Sciatic nerve (tissue), 2 donors: Measurements from ENCODE around the gene NECTIN2. TPM values are rescaled to one million over a fixed set of nuclear protein-coding genes. Genes with fewer than 3 reads are reported as not detected.
"Not testable (repeated sequence)": the region's sequence is repeated elsewhere in the genome, so short reads cannot be mapped to it uniquely, and the experiment has no call there.

Experiments used
- ATAC-seq: fragments of 200-7000 bp; cut with Tn5 transposase; one replicate; pipeline ENCODE4 v1.9.1; 2020; ENCODE audit warnings: mild to moderate bottlenecking, moderate library complexity
- DNase-seq: peaks from one replicate; pipeline ENCODE4 v3.0.0-alpha.2; 2020; ENCODE audit warnings: low spot score
- intact Hi-C: fragments of 100-400 bp; cut with DNase I; formaldehyde crosslinking; loops from one replicate; pipeline ENCODE4 v1.14.2; 2022
- total RNA-seq: library from RNA; stranded (reverse); fragmentation: NEBNext Ultra II Directional; extraction: Animal tissue kit (Norgen Biotek cat#: 25700); gene quantifications from one replicate; pipeline ENCODE4 v1.2.1, GENCODE V29; 2021
- donor health status: DM: no; HTN: no; CAD: no.
- donor health status: DM: no; HTN: no; CAD: no.

NECTIN2 gene
- total RNA-seq, 1 donor from 2014 or later, result 115 TPM

DNA sequence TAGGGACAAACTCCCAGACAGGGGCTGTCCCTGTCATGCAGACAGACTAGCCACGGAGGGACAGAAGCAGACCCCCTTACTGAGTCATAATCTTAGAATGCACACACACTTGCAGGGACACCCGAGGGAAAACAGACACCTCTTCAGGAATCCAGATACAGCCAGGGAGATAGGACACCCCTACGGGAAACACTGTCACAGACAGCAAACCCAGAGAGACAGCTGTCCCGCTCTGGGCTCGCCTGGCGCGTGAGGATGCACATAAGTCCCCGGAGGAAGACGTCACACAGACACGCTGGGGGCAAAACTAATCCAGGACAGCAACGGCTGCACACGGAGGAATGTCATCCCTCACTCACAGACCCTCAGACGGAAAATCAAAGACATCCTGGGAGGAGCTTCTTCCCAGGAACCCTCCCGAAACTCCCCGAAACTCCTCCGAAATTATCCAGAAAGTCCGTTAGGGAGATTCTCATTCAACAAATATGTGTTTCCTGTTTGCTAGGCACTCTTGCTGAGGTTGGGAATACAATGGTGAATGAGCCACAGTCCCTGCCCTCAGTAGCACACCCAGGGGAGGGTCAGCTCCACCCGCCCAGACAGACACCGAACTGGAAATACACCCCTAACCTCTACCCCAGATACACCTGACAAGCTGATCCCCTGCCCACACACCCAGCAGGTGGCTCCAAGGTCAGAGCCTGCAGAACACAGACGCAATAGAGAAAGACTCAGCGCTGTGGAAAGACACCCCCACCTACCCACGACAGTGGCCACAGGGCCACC, 29.8 kb downstream of the NECTIN2 start:
- intact Hi-C loops, result no loop called here
- peak; percentile 4 for ATAC-seq
- DNase-seq, result no peak

DNA sequence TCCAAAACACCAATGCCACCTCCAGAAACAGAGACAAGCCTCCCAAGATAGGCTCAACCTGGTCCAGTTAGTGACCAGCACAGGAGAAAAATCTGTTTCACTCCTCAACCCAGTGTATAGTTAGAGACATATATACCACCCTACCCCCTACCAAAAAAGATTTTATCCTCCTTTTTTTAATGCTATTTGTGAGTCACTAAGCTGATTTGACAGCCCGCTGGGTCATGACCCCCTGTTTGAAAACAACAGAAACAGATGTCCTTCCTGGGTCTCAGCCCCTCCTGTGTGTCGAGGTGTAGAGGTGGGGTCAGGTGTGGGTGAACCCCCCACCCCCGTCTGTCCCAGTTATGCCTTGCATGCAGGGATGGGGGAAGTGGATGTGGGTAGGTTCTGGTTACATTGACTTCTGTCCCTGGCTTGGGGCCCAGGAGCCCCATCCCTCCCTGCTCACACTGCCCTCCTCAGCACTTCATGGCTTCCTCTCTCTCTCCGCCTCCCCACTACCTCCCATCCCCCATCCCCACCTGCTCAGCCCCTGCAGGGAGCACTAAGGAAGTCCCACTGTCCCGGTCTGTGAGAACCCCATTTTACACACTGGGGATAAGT, 30.9 kb downstream of the NECTIN2 start:
- peak; percentile 18 for ATAC-seq
- intact Hi-C loops, result no loop called here
- no peak for DNase-seq

DNA sequence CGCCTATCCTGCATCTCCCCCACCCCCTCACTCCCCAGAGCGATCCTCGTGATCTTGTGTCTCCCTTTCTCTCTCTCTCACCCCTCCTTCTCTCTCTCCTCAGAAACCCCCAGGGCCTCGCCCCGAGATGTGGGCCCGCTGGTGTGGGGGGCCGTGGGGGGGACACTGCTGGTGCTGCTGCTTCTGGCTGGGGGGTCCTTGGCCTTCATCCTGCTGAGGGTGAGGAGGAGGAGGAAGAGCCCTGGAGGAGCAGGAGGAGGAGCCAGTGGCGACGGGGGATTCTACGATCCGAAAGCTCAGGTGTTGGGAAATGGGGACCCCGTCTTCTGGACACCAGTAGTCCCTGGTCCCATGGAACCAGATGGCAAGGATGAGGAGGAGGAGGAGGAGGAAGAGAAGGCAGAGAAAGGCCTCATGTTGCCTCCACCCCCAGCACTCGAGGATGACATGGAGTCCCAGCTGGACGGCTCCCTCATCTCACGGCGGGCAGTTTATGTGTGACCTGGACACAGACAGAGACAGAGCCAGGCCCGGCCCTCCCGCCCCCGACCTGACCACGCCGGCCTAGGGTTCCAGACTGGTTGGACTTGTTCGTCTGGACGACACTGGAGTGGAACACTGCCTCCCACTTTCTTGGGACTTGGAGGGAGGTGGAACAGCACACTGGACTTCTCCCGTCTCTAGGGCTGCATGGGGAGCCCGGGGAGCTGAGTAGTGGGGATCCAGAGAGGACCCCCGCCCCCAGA, 32.2 kb downstream of the NECTIN2 start:
- ATAC-seq, result no peak
- intact Hi-C loops, result no loop called here
- DNase-seq, result no peak

DNA sequence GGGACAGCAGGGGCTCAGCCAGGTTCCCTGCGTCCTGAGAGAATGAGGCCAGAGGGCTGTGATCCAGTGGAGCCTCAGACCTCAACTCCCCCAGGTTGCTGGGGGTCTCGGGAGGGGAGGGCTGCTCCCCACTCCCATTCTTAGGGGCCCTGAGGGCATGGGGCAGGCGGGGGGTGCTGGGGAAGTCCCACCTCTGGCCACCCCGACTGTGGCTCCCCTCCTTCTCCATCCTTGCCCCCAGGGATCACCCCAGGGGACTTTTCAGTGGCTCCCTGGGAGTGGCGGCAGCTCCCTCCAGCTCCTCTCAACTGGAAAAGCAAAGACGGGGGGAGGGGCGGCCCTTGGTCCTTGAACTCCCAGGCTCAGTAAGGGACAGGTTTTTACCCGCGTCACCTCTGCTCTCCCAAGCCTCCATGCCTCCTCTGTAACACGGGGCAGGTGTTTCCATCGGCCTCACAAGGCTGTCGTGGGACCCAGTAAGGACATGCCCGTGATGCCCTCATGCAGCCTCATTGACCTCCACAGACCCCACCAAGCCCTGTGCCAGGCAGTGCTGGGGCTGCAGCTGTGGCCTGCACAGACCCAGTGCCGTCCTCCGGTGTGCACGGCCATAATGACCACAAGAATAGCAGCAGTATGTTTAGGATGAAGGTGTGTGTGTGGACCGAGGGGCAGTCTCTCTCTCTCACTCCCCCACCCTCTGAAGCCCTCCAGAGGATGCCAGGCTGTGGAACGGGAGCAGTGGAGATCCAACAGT, 33.4 kb downstream of the NECTIN2 start:
- intact Hi-C loops, result no loop called here
- no peak for DNase-seq
- peak; percentile 15 for ATAC-seq

DNA sequence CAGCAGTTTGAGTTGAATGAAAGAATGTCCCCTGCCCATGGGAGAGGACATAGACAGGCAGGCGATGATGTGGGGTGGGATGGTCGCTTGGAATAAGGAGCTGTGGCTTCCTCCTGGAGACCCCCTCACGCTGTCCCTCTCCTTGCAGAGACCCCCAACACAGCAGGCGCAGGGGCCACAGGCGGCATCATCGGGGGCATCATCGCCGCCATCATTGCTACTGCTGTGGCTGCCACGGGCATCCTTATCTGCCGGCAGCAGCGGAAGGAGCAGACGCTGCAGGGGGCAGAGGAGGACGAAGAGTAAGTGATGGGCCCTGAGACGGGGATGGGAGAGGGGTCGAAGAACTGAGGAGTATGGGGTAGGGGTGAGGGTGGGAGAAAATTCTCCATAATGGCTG, 36.0 kb downstream of the NECTIN2 start:
- ATAC-seq, result no peak
- intact Hi-C loops, result no loop called here
- no peak for DNase-seq

DNA sequence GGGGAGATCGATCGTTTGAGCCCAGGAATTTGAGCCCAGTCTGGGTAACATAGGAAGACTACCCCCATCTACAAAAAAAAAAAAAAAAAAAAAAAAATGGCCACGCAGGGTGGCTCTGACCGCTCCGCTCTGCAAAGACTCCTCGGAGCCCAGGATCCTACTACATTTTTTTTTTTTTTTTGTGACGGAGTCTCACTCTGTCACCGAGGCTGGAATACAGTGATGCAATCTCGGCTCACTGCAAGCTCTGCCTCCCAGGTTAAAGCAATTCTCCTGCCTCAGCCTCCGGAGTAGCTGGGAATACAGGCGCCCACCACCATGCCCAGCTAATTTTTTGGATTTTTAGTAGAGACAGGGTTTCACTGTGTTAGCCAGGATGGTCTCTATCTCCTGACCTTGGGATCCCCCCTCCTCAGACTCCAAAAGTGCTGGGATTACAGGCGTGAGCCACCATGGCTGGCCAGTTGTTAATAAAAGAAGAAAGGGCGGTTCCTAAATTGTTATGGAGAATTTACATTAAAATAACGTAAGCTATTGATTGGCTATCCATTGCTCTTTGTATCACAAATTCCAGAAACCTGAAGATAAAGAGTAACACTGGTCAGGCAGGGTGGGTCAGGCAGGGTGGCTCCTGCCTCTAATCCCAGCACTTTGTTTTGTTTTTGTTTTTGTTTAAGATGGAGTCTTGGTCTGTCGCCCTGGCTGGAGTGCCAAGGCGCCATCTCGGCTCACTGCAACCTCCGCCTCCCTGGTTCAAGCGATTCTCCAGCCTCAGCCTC, 36.7 kb downstream of the NECTIN2 start:
- not testable (repeated sequence) for ATAC-seq

DNA sequence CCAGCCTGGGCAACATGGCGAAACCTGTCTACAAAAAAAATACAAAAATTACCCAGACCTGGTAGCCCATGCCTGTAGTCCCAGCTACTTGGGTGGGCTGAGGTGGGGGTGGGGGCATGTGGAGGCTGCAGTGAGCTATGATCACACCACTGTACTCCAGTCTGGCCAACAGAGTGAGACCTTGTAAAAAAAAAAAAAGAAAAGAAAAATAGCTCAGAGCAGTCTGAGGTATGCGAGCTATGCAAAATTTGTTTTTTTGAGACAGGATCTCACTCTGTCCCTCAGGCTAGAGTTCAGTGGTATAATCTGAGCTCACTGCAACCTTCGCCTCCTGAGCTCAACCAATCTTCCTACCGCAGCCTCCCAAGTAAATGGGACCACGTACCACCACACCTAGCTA, 37.8 kb downstream of the NECTIN2 start:
- intact Hi-C loops, result no loop called here
- ATAC-seq (no peak), DNase-seq (no peak)

More for the DNA sequence above, 36.7 kb downstream of the NECTIN2 start:
- intact Hi-C loops, DNase-seq: not testable (repeated sequence)

DNA sequence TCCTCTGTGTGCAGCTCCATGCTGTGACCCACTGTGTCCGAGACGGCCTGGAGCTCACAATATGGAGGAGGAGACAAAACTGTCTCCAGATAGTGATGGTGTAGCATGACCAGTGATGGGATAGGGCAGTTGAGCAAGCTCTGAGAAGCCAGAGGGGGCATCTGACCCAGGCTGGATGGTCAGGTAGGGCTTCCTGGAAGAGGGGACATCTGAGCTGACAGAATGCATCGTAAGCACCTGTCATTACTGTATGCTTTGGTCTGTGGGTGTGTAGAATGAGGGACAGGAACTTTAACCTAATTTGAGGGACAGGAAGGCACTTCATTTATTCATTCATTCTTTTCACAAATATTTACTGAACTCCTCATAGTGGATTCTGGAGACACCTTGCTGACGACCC, 38.5 kb downstream of the NECTIN2 start:
- intact Hi-C loops, result no loop called here
- DNase-seq, result no peak
- no peak for ATAC-seq

DNA sequence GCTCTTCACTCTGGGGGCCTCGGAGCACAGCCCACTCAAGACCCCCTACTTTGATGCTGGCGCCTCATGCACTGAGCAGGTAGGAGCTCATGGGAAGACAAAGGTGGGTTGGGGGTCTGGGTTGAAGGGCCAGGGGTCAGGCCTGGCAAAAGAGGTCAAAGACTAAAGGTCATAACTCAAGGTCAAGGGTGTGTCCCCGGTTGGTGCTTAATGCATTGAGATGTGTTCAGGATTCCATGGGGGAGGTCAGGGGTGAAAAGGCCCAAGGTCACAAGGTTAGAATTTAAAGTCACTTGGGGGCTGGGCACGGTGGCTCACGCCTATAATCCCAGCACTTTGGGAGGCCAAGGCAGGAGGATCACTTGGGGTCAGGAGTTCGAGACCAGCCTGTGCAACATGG, 40.0 kb downstream of the NECTIN2 start:
- DNase-seq, result no peak
- ATAC-seq, result no peak
- intact Hi-C loops, result loop anchor here (5.0 kb wide), 1 partner anchor 34 kb away; no protein-coding TSS in a partner anchor

DNA sequence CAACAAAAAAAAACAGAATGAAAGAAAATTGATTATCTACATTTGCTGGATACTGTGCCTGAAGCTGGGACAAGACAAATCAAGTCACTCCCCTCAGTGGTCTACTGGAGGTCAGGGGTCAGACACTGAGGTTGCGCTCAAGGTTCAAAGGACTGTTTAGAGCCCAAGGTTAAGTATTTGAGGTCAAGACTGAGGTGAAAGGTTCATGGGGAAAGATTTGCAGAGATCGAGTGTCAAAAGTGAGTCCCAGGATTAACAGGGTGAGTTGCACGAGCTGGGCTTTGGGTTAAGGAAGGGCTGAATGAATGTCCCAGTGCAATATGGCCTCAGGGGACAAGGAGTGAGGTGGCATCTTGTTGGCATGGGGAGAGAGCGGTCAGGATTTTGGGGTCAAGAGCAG, 41.6 kb downstream of the NECTIN2 start:
- intact Hi-C loops, result loop anchor here (5.0 kb wide), 1 partner anchor 35 kb away; no protein-coding TSS in a partner anchor
- ATAC-seq (no peak), DNase-seq (no peak)

DNA sequence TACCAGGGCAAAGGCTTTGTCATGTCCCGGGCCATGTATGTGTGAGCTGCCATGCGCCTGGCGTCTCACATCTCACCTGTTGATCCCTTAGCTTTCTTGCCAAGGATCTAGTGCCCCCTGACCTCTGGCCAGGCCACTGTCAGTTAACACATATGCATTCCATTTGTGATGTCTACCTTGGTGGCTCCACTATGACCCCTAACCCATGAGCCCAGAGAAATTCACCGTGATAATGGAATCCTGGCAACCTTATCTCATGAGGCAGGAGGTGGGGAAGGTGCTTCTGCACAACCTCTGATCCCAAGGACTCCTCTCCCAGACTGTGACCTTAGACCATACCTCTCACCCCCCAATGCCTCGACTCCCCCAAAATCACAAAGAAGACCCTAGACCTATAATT, 42.2 kb downstream of the NECTIN2 start:
- ATAC-seq, DNase-seq: not testable (repeated sequence)
- intact Hi-C loops, result loop anchor here (5.0 kb wide), 1 partner anchor 36 kb away; no protein-coding TSS in a partner anchor

DNA sequence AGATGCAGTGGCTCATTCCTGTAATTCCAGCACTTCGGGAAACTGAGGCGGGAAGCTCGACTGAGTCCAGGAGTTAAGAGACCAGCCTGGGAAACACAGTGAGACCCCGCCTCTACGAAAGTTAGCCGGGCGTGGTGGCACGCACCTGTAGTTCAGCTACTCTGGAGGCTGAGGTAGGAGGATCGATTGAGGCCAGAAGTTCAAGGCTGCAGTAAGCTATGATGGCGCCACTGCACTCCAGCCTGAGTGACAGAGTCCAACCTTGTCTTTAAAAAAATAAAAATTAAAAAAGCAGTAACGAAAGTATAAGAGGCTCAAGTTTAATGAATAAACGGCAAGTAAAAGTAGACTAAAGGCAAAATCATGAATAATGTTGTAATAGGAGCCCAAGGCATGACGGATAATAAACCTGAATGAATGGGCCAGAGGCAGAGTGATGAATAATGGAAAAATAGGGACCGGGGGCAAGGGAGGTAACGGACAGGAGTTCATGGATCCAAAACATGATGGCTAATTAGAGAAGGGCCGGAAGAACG, 43.8 kb downstream of the NECTIN2 start:
- intact Hi-C loops, result loop anchor here (5.0 kb wide), 1 partner anchor 38 kb away; no protein-coding TSS in a partner anchor
- ATAC-seq, result no peak

DNA sequence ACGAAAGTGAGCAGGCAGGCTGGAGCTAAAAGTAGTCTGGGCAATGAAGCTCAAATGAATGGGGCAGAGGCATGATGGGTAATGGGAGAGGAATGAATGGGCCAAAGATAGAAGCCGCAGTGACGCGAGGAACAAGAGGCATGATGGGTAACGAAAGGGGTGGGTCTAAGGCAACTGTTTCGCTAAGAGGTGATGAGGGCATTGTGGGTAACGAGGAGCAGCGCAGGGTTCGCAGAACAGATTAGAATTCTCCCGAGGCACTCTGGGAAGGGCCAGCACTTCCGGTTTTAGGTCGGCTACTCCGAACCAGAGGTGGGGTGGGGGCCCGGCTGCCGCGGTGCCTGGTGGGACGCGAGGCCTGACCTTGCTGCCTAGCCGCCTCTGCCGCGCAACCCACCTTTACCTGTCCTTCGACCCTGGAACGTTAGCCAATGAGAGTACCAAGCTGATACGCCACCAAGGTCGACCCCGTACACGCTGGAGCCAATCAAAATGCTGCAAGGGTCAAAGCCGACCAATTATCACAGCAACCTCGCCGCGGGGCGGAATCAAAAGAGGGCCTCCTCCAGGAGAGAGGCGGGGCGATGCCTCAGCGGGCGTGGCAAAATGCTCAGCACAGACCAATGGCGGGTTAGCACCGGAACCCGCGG, 44.4 kb downstream of the NECTIN2 start:
- intact Hi-C loops, result no loop called here
- ATAC-seq, result peak; percentile 97

More for the DNA sequence above, 43.8 kb downstream of the NECTIN2 start:
- no peak for DNase-seq

DNA sequence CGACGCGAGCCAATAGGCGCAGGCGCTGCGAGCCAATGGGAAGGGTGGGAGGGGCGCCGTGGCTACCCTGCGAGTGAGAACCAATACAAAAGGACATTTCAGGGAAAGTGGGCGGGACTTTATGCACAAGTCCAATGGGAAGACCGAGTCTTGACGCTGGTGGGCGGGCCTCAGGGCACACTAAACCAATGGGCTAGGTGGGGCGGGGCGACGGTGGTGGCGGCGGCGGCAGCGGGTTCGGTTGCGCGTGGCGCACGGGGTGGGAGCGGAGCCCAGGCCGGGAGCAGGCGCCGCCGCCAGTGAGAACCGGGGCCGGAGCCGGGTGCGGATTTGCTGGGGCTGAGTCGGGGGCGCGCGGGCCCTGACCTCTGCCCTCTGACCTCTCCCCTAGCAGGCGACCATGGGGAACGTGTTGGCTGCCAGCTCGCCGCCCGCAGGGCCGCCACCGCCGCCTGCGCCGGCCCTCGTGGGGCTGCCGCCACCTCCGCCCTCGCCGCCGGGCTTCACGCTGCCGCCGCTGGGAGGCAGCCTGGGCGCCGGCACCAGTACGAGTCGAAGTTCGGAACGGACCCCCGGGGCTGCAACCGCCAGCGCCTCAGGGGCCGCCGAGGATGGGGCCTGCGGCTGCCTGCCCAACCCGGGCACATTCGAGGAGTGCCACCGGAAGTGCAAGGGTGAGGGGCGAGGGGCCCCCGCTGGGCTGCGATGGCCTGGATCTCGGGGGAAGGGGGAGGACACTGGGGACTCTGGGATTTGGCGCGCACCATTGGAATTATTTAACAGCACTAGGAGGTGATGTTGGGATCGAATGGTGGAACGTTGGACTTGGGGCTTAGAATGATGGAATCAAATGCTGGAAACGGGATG, 45.2 kb downstream of the NECTIN2 start, which contains the start of gene TOMM40:
TSS of gene TOMM40 (plus strand) at position 239 of the 867 bp plus-strand sequence. CDS start at position 401, 162 bp downstream.
- DNase-seq, result peak; percentile 100
- intact Hi-C loops, result no loop called here
- no peak for ATAC-seq

More for the DNA sequence above, 44.4 kb downstream of the NECTIN2 start:
- DNase-seq, result no peak

DNA sequence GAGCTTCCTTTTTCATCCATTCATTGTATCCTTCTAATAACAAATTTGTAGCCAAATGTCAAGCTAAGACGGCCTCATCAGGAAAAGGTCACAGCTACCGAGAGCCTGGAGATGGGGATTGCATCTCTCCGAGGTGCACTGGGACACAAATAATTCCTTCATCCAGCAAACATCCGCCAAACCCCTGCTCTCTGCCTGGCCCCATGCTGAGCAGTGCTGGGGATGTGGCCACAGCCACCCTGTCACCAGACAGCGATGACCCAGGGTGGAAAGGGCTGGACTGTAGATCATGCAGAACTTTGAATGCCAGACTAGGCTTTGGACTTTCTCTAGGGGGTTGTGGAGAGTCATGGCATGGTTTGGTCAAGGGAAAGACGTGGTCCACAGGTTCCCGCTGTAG, 46.8 kb downstream of the NECTIN2 start:
- no peak for DNase-seq

DNA sequence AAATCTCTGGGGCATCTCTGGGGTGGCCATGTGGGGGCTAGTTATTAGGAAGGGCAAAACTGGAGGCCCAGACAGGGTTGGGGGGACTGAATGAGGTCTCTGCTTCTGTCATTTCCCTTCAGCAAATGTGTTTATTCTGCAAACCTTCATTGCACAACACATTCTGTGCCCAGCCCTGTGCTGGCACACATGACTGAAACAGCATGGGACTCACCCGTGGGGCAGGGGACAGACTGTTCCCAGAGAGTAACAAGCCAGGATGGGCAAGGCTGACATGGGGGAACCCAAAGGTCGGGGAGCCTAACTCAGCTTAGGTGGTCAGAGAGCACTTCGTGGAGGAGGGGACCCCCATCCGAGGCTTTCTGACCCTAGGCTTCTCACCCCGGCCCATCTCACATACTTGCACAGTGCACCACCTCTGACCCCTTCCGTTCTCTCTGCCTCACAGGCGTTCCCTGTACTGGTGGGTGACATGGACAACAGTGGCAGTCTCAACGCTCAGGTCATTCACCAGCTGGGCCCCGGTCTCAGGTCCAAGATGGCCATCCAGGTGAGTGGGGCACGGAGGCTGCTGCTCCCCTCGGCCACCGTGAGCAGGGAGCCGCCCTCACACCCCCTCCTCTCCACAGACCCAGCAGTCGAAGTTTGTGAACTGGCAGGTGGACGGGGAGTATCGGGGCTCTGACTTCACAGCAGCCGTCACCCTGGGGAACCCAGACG, 47.4 kb downstream of the NECTIN2 start:
- intact Hi-C loops, result no loop called here
- ATAC-seq, result no peak
- no peak for DNase-seq

More for the DNA sequence above, 46.8 kb downstream of the NECTIN2 start:
- intact Hi-C loops, result no loop called here
- no peak for ATAC-seq
